Skeletal muscle cell (primary cell): ENCODE results near the gene TOM1L2.
"Not testable (repeated sequence)": the region's sequence is repeated elsewhere in the genome, so short reads cannot be mapped to it uniquely, and the experiment has no call there.

ENCODE experiments used
- DNase-seq: peaks from one replicate; pipeline ENCODE4 v3.0.0-alpha.2; 2010; ENCODE audit warnings: low read depth
- H3K4me3 ChIP-seq: 2 replicates; pipeline ENCODE4 v1.5.1; 2011; ENCODE audit warnings: low read depth, mild to moderate bottlenecking, control low read depth, low read length, moderate library complexity

TOM1L2 gene

DNA sequence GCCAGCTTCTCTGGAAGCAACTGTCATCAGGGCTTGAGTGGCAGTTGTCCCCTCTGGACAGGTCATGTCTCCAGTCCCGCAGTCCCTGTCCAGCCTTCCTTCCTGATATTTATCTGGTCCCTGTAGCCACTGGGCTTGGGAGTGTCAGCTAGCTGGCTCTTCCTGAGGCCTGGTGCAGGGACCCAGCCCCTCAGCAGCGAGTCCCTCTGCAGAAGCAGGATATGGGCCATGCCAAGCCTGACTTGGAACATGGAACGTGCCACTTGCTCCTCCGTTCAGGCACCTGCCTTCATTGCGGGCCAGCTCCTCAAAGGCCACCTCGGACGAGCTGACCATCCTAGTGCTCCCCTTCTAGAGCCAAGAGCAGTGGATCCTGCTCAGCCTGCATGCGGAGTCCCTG, 26.7 kb upstream of the TOM1L2 start:
- DNase-seq: no peak
- no peak overlapping the region for H3K4me3 ChIP-seq

DNA sequence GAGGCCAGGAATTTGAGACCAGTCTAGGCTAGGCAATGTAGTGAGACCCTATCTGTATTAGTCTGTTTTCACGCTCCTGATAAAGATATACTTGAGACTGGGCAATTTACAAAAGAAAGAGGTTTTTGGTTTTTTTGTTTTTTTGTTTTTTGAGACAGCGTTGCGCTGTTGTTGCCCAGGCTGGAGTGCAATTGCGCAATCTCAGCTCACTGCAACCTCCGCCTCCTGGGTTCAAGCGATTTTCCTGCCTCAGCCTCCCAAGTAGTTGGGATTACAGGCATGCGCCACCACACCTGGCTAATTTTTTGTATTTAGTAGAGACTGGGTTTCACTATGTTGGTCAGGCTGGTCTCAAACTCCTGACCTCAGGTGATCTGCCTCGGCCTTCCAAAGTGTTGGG, 23.7 kb upstream of the TOM1L2 start:
- DNase-seq, H3K4me3 ChIP-seq: not testable (repeated sequence)

DNA sequence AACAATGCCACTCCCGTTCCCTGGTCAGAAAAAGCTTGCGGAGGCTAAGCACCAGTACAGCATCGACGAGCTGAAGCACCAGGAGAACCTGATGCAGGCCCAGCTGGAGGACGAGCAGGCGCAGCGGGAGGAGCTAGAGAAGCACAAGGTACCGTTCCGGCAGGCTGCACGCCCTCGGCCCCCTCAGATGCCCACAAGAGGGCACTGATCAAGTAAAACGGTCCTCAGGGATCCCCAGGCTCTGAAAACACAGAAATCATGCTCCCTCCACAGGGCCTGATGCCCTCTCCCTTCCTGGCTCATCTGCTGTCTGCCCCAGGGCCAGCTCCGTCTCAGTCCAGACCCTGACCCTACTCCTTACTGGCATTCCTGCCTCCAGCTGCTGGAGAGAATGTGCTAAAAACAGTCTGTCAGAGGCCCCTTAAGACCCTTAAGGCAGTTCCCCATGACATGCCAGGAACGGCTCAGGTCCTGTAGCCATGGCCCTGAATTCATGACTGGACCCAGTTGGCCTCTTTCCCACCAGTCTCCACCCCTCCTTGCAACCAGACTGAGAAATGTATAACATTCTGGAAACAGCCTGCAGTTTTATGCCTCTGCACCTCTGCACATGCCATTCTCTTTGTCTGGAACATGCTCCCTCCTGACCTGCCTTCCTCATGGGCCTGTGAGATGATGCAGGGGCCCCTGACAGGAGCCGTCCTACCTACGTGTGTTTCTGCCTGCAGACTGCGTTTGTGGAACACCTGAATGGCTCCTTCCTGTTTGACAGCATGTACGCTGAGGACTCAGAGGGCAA, 22.3 kb upstream of the TOM1L2 start:
- DNase-seq: no peak

DNA sequence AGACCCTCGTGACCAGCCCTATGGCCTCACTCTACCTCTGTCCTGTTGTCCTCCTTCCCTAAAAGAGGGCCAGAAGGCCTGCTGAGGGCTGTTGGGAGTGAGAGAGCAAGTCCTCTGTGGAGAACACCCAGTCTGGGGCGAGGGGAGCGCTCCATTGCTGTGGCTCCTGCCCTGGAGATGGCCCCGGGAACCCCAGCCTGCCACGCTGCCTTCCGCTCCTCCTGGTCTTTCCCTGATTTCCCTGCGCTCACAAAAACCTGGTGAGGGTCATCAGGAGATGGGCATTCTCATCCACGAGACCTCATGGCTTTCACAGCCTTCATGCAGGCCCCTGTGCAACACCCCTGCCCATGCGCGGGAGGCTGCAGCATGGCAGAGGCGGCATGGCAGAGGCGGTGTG, 21.7 kb upstream of the TOM1L2 start:
- no peak for DNase-seq
- no peak overlapping the region for H3K4me3 ChIP-seq

More for the DNA sequence above, 22.3 kb upstream of the TOM1L2 start:
- H3K4me3 ChIP-seq: no peak overlapping the region

DNA sequence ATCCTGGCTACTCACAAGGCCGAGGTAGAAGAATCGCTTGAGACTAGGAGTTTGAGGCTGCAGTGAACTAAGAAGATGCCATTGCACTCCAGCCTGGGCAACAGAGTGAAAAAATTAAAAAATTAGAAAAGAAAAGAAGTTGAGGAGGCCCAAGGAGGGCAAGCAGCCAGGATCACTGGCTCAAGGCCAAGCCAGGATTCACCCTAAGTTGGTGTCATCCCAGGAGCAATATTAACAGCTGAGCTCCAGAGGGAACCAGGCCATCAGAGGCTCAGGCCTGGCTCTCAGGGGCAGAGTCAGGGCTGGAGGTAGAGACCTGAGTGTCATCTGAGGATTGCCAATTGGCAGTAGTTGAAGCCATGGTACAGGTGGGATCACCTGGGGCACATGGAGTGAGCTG, 21.2 kb upstream of the TOM1L2 start:
- no peak for DNase-seq
- no peak overlapping the region for H3K4me3 ChIP-seq

DNA sequence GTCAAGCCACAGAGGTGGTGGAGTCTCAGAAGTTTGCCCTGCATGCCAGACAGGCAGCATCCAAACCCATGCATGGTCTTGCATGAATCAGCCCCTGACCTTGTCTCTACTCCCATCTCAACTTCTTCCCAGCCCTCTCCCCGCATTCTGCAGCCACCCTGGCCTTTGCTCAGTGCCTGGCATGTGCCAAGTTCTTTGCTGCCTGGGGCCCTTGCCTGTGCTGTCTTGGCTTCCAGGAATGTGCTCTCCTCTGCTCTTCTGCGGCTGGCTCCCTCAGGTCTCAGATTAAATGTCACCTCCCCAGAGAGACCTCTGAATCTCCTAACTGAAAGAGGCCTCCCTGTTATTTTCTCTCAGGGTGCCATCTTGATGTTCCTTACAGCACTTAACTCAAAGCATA, 18.1 kb upstream of the TOM1L2 start:
- no peak for DNase-seq
- no peak overlapping the region for H3K4me3 ChIP-seq

DNA sequence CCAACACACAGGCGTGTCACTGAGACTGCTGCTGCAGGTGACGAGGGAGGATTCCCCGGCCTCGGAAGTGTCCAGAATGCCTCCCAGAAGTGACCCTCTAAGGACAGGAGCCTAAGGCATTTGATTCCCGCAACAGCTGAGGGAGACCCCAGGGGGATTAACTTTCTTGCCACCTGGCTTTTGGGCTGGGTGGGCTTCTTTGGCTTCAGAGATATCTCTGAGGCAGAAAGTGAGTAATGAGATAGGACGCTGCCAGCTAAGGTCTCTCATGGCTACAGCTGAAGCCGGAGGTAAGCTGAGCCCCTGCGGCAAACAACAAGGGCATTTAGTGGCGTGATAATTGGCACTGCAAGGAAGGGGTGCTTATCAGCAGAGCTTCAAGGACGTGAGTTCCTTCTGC, 17.4 kb upstream of the TOM1L2 start:
- no peak for DNase-seq
- no peak overlapping the region for H3K4me3 ChIP-seq

DNA sequence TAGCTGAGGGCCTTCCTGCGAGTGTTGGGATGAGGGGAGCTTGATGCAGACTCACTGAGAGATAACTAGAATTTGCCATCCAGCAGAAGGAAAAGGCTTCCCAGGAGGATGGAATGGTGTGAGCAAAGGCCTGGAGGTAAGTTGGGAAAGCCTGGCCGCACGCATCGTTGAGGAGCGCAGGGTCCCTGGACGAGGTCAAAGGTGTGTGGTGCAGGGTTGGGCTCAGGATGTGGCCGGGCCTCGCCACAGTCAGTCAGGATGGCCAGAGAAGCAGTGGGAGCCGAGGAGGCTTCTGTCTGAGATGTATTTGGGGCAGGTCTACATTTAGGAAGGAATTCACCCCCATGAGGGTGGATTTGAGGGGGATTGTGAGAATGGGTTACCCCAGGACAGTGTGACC, 16.9 kb upstream of the TOM1L2 start:
- DNase-seq: no peak
- H3K4me3 ChIP-seq: no peak overlapping the region

DNA sequence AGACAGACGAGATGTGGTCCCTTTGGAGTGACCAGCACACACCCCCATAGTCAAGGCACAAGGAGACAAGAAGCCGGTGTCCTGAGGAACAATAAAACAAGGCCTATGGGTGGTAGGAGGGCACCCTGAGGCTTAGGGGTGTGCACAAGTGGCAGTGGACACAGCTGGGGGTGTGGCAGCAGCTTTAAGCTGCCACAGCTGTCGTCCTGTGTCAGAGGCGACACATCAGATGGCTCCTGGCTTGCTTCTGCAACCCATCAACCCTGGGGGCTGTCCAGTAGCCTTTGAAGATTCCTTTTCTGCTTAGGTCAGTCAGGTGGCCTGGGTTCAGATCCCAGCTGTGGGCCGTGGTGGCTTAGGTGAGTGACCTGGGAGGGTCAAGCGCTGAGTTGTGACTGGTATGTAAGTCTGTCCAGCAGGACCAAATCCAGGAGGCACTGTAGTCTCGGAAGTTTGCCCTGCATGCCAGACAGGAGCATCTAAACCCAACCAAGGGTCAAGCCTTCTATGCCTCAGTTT, 16.3 kb upstream of the TOM1L2 start:
- no peak for DNase-seq
- H3K4me3 ChIP-seq: no peak overlapping the region

DNA sequence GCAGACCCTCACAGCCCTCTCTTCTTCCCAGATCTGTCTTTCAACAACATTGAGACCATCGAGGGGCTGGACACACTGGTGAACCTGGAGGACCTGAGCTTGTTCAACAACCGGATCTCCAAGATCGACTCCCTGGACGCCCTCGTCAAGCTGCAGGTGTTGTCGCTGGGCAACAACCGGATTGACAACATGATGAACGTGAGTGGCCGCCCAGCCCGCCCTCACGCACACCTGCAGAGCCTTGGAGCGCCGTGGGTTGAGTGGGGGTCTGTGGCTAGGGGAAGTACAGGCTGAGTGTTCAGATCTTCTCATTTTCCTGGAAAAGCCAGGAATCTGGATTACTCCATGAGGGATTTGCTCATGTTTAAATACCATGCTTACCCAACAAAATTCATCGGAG, 15.7 kb upstream of the TOM1L2 start:
- DNase-seq: no peak

DNA sequence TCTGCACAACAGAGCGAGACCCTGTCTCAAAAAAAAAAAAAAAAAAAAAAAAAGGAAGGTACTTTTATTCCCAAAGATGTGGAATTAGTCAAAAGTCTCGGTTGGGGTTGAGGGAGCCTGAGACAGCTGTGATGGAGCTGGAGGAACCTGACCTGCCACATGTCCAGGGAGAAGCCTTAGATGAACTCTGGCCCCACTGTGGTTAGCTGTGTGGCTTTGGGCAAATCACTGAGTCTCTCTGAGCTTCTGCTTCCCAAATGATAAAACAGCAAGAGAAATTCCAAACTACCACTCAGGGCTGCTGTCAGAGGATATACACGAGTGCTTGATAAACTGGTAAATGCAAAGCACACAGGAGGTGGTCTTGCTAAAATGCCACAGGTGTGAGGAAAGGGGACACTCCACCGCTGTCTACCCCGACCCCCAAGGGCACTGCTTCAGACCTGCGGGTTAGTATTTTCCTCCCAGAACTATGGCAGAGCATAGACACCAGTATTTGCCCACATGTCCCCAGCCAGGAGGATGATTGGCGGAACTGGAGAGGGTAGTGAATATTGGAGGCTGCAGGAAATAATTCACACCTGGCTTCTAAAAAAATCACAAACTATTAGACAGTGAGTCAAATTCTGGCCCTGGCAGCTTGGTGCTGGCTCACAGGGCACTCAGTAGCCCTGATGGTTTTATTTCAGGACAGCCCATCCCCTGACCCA, 15.1 kb upstream of the TOM1L2 start:
- H3K4me3 ChIP-seq: no peak overlapping the region

More for the DNA sequence above, 15.7 kb upstream of the TOM1L2 start:
- H3K4me3 ChIP-seq: no peak overlapping the region

DNA sequence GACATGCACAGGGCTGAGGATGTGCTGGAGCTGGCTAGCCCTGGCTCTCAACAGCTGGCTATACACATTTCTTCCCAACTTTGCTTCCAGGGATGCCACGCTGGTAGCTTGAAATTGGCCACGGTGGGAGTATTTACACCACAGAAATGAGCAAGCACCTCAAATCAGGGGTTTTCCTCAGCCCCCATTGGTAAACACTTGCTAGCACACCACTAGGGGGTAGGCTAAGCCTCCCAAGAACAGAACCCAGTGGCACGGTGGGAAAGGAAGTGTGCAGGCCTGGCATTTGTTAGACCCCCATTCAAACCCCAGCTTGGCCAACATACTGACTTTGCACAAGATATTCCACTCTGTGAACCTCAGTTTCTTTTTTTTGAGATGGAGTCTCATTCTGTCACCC, 13.4 kb upstream of the TOM1L2 start:
- H3K4me3 ChIP-seq: no peak overlapping the region
- DNase-seq: no peak

More for the DNA sequence above, 15.1 kb upstream of the TOM1L2 start:
- DNase-seq: no peak

DNA sequence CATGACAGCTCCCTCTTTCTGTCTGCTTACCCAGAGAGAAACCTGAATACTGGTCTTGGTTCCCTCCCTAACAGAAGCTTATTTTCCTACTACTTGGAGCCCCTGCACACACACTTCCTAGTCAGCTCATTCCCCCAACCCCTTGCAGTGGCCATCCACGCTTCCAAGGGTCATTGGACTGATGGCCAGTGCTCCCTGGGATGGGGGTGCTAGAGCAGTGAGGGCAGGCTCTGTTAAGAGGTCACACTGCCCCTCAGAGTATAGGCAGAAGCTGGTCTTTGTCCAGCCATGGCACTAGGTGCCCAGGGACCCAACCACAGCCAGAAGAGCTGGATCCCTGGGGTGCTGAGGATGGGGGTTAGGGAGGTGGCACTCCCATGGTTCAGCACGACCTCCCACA, 13.0 kb upstream of the TOM1L2 start:
- H3K4me3 ChIP-seq: no peak overlapping the region
- no peak for DNase-seq

DNA sequence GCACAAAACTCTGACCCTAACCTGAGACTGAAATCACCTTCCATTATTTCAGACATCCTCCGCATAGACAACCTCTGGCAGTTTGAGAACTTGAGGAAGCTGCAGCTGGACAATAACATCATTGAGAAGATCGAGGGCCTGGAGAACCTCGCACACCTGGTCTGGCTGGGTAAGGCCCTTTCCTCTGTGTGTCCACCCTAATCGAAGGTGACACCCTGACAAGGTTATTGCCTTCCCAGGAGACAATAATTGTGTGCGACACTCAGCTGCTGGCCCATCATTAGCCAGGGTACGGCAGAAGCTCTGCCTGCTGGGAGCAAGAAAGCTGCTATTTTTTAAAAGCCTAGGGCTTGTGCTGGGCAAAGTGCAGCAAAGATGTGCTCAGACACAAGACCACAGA, 11.6 kb upstream of the TOM1L2 start:
- no peak overlapping the region for H3K4me3 ChIP-seq
- no peak for DNase-seq

DNA sequence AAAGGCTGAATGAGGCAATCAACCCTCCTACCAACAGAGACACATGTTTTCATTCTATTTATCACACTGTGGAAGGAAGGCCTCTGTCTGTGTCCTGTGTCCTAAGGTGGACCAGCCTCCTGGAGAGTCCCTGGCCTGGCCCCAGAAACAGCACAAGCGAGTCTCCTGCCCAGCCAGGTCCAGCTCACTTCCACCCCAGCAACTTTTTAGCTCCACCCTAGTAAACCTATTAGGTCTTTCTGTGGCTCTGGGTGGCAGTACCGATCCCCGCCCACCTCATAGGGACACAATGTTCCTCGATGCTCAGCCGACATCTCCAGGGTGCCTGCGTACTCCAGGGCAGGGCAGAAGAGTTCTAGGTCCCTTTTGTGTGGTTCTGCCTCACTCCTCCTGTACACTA, 11.2 kb upstream of the TOM1L2 start:
- no peak for DNase-seq
- H3K4me3 ChIP-seq: no peak overlapping the region

DNA sequence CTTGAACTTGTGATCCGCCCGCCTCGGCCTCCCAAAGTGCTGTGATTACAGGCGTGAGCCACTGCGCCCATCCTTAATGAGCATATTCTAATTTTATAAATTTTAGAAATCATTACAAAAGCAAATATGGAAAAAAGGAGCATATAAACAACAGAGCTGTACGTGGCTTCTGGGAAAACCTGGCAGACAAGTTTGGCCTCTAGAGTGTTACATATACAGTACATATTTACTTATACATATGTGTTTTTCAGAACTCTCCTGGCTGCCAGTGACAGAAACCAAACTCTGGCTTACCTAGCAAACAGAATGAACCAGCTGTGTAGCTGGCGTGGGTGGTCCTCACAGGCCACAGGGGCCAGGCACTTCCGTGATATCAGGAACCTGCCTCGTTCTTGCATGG, 10.6 kb upstream of the TOM1L2 start:
- no peak for DNase-seq
- H3K4me3 ChIP-seq: no peak overlapping the region

DNA sequence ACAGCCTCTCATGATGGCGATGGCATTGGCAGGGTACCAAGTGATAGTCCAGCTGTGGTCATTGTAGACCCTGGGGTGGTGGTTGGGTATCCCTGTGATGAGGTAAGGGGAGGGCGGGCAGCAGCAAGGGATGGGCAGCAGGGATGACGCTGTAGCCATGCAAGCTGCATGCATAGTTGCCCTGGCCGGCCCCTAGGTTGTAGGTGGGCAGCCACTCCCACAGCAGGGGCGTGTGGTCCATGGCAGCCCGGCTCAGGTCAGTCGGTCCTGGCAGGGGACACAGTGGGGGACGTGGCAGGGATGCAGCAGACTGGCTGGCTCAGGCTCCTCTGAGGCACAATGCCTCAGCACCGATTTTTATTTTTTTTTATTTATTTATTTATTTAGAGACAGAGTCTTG, 9.1 kb upstream of the TOM1L2 start:
- H3K4me3 ChIP-seq: no peak overlapping the region
- DNase-seq: no peak

DNA sequence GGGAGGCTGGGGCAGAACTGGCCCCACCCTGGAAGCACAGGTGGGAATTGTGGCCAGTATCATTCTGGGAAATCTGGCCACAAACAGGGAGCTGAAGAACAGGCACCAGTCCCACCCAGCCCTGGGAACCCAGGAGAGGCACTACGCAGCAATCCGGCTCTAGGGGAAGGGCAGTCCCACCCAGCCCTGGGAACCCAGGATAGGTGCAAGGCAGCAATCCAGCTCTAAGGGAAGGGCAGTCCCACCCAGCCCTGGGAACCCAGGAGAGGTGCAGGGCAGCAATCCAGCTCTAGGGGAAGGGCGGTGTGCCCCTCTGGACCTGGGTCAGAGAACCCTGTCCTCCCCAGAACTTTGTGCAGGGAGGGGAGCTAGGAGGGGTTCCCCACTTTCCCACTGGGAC, 7.6 kb upstream of the TOM1L2 start:
- H3K4me3 ChIP-seq: no peak overlapping the region
- no peak for DNase-seq

DNA sequence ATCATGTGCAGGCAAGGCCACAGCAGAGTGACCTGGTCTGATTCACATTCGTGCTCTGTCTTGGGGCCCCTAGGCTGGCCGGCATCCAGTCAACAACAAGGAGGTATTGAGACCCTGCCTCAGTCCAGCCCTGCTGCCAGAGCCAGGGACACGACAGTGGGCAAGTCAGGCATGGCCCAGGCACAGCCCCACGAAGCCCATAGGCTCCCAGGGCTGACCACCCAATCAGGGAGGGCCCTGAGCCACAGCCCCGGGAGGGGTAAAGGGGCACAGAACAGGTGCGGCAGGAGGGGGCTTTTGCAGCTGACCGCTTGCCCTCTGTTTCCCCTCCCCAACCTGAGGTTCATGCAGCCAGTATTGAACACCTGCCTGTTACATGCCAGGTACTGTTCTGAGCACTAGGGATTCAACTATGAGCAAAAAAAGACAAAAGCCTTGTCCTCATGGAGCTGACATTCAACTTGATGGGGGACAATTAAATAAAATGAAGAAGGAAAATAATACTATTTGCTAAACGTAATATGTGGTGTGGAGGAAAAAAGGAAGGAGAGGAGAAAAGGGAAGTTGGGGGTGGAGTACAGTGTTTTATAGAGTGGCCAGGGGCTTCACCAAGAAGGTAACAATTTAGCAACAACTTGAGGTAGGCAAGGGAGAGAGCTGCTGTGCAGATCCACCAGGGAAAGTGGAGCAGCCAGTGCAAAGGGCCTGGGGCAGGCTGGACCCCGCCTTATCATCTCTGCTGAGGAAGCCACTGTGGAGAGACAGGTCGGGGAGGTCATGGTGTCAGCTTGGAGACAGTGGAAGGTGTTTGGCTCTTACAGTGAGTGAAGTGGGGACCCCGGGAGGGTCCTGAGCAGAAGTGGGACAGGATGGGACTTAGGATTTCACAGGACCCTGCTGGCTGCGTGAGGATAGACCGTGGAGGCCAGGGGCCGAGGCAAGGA, 6.6 kb upstream of the TOM1L2 start:
- H3K4me3 ChIP-seq: no peak overlapping the region
- no peak for DNase-seq
